HG02884 (cell line): ENCODE results near the gene ARF5.
"Not testable (repeated sequence)": the region's sequence is repeated elsewhere in the genome, so short reads cannot be mapped to it uniquely, and the experiment has no call there.

Experiments
- ATAC-seq: cut with Tn5 transposase; IDR thresholded peaks from one replicate; pipeline ENCODE4 v1.9.1; 2021; ENCODE audit warnings: mild to moderate bottlenecking, moderate library complexity; ENCODE audit not compliant: unreplicated experiment

Gene ARF5

GRCh38 chr7:127588019-127588696, at the start of gene ARF5:
Gene ARF5 (plus strand): TSS chr7:127588411. CDS start chr7:127588499, 88 bp downstream.
- ATAC-seq = peak; percentile 61

GRCh38 chr7:127539116-127539515, 49.1 kb upstream of the ARF5 start:
- no peak for ATAC-seq

DNA sequence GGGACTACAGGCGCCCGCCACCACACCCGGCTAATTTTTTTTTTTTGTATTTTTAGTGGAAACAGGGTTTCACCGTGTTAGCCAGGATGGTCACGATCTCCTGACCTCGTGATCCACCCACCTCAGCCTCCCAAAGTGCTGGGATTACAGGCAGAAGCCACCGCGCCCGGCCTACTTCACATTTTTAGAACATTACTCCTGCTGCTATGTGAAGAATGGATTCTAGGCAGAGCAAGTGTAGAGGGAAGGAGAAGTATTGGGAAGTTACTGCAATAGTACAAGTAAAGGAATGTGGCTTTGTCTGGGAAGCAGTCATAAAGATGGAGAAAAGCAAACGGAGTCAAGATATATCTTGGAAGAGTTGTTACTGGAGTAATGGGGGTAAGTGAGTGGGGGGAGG, 47.8 kb upstream of the ARF5 start:
- not testable (repeated sequence) for ATAC-seq

DNA sequence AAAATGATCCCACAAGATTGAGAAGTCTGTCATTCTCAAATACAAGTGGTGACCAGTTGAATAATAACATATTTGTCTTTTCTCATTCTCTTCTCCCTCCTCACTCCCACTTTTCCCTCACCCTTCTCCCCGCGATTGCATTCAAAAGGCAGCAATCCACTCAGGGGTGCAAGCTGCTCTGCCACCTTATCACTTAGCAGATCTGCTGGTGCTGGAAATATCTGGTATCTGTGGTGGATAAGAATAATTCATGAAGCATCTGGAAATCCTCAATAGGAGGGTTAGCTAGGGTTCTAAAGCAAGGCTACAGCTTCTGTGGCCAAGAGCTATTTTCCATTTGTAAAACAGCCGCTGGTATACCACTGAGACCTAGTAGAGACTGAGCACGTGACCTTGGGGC, 46.7 kb upstream of the ARF5 start:
- ATAC-seq = no peak

- ATAC-seq = no peak
These were observed 41.9 kb upstream of the ARF5 start for GRCh38 chr7:127546313-127546712.

DNA sequence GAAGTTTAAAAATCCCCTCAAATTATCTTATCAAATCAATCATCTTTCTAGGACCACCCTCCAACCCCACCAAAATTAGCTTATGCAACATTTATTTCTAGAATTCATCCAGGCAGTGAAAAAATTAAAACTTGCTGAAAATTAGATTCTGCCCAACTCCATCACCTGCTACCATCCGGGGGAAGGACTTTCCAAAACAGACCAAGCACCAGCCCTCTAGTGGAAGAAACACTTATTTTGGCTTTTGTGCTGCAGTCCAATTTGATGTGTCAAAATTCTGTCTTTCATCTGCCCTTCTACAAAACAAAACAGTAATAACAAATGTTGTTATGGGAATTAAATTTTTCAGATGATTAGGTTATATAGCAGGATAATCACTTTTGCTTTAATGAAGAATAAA, 38.0 kb upstream of the ARF5 start:
- no peak for ATAC-seq

GRCh38 chr7:127551941-127552340, 36.3 kb upstream of the ARF5 start:
- ATAC-seq = no peak

DNA sequence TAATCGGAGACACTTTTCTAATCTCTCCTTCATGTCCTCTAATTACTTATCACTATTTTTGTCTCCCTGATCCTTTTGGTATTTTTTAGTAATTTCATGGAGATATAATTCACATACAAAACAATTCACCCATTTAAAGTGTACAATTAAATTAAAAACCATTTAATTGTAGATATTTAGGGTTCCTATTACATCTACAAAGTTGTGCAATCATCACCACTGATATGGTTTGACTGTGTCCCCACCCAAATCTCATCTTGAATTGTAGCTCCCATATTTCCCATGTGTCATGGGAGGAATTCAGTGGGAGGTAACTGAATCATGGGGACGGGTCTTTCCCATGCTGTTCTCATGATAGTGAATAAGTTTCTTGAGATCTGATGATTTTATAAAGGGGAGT, 31.8 kb upstream of the ARF5 start:
- ATAC-seq = no peak

DNA sequence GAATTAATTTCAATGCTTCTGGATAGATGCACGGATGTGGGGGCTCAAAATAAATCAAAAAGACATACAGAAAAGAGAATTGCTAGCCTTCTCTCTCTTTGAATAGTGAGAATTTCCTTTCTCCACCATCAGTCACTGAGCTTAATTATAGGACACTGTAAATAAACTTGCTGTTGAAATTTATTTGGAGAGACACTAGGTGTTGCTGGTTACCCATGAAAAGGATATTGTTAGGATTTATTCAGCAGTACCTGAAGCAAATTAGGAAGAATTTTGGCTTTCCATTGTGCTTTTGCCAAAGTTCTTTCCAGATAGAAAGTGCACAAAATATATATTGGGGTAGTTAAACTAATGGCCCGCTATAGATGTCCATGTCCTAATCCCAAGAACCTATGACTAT, 30.4 kb upstream of the ARF5 start:
- no peak for ATAC-seq

GRCh38 chr7:127566242-127566641, 22.0 kb upstream of the ARF5 start:
- ATAC-seq = no peak

DNA sequence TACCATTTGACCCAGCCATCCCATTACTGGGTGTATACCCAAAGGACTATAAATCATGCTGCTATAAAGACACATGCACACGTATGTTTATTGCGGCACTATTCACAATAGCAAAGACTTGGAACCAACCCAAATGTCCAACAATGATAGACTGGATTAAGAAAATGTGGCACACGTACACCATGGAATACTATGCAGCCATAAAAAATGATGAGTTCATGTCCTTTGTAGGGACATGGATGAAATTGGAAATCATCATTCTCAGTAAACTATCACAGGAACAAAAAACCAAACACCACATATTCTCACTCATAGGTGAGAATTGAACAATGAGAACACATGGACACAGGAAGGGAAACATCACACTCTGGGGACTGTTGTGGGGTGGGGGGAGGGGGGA, 20.2 kb upstream of the ARF5 start:
- not testable (repeated sequence) for ATAC-seq

DNA sequence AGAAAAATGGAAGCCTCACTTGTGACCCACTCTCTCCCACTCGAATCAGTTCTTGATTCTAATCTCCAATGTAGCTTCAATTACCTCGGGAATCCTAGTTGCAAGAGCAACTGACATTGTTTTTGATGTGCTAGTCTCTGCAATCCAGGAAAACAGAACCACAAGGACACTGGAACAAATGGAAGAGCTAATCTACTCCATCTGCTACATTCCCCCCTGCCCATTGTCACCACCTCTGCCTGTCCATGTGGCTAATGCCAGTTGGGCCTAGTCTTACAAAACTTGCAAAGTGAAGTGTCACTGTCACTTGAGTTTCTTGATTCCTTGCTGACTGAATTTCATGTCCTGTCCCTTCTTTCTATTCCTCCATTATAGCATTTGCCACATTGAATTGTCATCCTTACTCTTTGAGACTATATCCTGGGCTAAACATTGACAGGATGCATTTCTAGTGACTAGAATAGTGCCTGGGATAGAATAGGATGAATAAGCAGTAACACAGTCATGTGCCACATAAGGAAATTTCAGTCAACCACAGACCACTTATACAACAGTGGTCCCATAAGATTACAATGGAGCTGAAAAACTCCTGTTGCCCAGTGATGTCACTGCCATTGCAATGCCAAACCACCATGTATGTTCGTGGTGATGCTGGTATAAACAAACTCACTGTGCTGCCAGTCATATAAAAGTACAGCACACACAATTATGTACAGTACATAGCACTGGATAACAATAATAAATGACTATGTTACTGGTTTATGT, 16.3 kb upstream of the ARF5 start:
- ATAC-seq = no peak

DNA sequence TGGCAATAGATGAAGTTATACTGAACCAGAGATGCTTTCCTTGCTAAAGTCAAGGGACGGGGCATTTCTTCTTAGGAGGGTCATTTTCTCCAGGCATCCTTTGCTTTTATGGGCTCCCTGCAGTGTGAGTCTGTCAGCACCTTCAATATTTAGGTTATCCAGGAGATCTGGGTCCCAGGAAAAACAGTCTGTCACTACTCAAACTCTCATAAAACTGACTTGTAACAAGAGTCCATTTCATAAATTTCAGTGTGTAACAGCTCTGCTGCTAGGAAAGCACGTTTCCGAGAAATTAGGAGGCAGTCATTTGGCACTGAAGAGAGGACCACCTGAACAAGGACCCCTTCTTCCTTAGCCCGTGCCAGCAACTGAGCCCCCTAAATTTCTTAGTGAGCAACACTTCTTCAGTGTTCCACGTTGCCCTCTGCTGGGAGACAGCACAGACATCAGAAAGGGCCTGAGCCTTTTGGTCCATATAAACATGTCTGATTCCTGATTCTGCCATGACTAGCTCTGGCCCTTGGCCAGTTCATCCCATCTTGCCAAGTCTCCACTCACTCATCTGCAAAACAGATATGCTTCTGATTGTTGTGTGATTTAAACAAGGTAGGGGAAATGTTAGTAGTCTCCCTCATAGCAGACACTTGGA, 10.1 kb upstream of the ARF5 start:
- ATAC-seq = no peak

GRCh38 chr7:127578711-127579275, 9.4 kb upstream of the ARF5 start:
- no peak for ATAC-seq

- ATAC-seq = no peak
These were observed 7.6 kb upstream of the ARF5 start for GRCh38 chr7:127580612-127581011.

GRCh38 chr7:127581716-127582115, 6.5 kb upstream of the ARF5 start:
- ATAC-seq = no peak

DNA sequence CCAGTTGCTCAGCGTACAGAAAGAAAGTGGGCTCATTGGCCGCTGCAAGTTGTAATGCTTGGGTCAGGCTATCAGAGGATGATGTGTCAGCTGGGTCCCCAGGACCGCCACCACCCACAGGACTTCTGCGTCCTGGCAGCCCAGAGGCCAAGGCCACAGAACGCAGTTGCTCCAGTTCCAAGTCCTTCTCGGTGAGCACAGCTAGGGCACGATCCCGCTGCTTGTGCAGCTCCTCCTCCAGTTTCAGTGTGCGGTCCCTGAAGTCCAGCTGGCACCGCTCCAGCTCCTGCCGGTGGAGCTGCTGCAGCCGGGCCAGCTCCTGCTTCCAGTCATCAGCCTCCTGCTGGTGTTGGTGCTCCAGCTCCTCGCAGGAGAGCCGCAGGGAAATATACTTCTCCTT, 5.8 kb upstream of the ARF5 start:
- no peak for ATAC-seq

GRCh38 chr7:127584648-127585043, 3.6 kb upstream of the ARF5 start:
- ATAC-seq = no peak

DNA sequence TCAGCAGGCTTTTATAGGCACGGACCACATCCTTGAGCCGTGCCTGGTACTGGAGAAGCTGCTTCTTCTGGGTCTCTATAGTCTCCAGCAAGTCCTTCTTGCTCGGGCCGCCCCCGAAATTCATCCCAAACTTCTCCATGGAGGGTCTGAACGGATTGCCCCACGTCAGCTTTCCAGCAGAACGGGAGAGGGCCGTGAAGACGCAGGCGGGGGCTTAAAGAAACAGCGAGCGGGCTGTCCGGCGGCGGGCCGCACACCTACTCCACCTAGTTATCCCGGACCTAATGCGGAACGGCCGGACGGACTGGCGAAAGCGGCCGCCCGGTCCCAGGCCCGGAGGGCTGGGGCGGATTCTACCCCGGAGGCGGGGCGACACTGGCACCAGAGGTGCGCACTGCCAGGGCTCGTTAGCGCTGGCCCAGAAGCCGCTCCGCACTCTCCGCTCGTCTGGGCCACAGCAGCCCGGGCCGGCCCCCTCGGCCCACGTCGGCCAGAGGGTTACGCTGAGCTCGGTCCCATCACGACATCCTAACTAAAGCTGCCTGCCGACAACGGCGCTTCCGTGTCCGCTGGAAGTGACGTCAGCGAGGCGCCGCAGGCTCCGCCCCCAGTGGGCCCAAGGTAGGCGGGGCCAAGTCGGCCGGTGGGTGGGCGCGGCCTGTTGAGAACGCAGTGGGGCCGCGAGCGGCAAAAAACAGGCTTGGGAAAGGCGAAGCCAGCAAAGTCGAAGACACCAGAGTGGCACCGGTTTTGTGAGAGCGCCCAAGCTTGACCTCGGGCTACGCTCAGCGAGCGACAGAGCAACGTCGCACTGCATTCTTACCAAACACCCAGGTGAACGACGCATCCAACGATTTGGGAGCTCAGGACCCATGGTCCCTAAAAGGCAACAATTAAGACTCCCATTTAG, 2.9 kb upstream of the ARF5 start, which contains the start of gene GCC1:
TSS of gene GCC1 (minus strand) at position 553 of the 910 bp plus-strand sequence. CDS start at position 139, 414 bp downstream.
- peak; percentile 63 for ATAC-seq

GRCh38 chr7:127586346-127586745, 1.9 kb upstream of the ARF5 start:
- ATAC-seq = no peak

- ATAC-seq = no peak
These were observed 570 bp upstream of the ARF5 start for GRCh38 chr7:127587663-127588018.
